CD14-positive monocyte (primary cell): Measurements from ENCODE around the gene OCIAD2. TPM values are rescaled to one million over a fixed set of nuclear protein-coding genes. Genes with fewer than 3 reads are reported as not detected.

Source experiments
- DNase-seq, 3 donors: peaks; one replicate each; pipeline ENCODE4 v3.0.0-alpha.2; 2011 to 2022
- H2AFZ ChIP-seq: 2 replicates; pipeline ENCODE4 v1.6.0; 2012; ENCODE audit warnings: mild to moderate bottlenecking, low read depth, low read length, inconsistent platforms; ENCODE audit not compliant: insufficient read depth, poor library complexity, severe bottlenecking
- H3K27ac ChIP-seq, 2 donors: 1 replicate in 1 of 2; 2 replicates in 1 of 2; pipeline ENCODE4 v1.5.1; 2012 to 2013; ENCODE audit warnings: low read length in 2 of 2, control low read depth in 1 of 2, inconsistent platforms in 1 of 2, low read depth in 1 of 2, mild to moderate bottlenecking in 1 of 2
- H3K27me3 ChIP-seq, 2 donors: one replicate each; pipeline versions ENCODE4 v1.6.0 to v1.6.1; 2011 to 2013; ENCODE audit warnings: low read length in 2 of 2; ENCODE audit not compliant: control insufficient read depth in 2 of 2, insufficient read depth in 2 of 2
- H3K36me3 ChIP-seq, 2 donors: replicated peaks in 1 of 2; 1 replicate in 1 of 2; 2 replicates in 1 of 2; pipeline versions ENCODE4 v1.5.1 to v1.6.1; 2012 to 2013; ENCODE audit warnings: low read length in 2 of 2, control low read depth in 1 of 2, inconsistent platforms in 1 of 2, mild to moderate bottlenecking in 1 of 2; ENCODE audit not compliant: insufficient read depth in 2 of 2, control insufficient read depth in 1 of 2
- H3K4me1 ChIP-seq, 2 donors: 1 replicate in 1 of 2; 2 replicates in 1 of 2; pipeline versions ENCODE4 v1.5.1 to v1.6.1; 2012 to 2013; ENCODE audit warnings: low read length in 2 of 2, control low read depth in 1 of 2, inconsistent platforms in 1 of 2, mild to moderate bottlenecking in 1 of 2, moderate library complexity in 1 of 2; ENCODE audit not compliant: insufficient read depth in 2 of 2, control insufficient read depth in 1 of 2
- H3K4me2 ChIP-seq: replicated peaks from 2 replicates; pipeline ENCODE3; 2012; ENCODE audit warnings: low read length, moderate library complexity, mild to moderate bottlenecking; ENCODE audit not compliant: poor library complexity, severe bottlenecking; ENCODE audit errors: extremely low read depth
- H3K4me3 ChIP-seq, 3 experiments: fragments of 200-600 bp in 1 of 3; sonication (generic) in 1 of 3; replicated peaks in 1 of 3; 1 replicate in 2 of 3; 2 replicates in 1 of 3; pipeline ENCODE4 v1.5.1; 2011 to 2013; ENCODE audit warnings: low read length in 3 of 3, mild to moderate bottlenecking in 3 of 3, control low read depth in 2 of 3, low read depth in 2 of 3, inconsistent platforms in 1 of 3, moderate library complexity in 1 of 3
- H3K79me2 ChIP-seq: 2 replicates; pipeline ENCODE4 v1.6.0; 2012; ENCODE audit warnings: mild to moderate bottlenecking, control low read depth, inconsistent platforms, low read length, moderate library complexity; ENCODE audit not compliant: insufficient read depth
- H3K9ac ChIP-seq: 2 replicates; pipeline ENCODE4 v1.6.0; 2017; ENCODE audit warnings: low read length, mild to moderate bottlenecking; ENCODE audit not compliant: insufficient read depth, poor library complexity, severe bottlenecking
- H3K9me3 ChIP-seq, 2 donors: replicated peaks in 1 of 2; 1 replicate in 1 of 2; 2 replicates in 1 of 2; pipeline versions ENCODE4 v1.5.1 to v1.6.1; 2012 to 2013; ENCODE audit warnings: low read length in 2 of 2, control low read depth in 1 of 2; ENCODE audit not compliant: control insufficient read depth in 1 of 2, insufficient read depth in 1 of 2
- H4K20me1 ChIP-seq: 2 replicates; pipeline ENCODE4 v1.6.0; 2012; ENCODE audit warnings: mild to moderate bottlenecking, low read length, control low read depth, moderate library complexity; ENCODE audit not compliant: insufficient read depth
- H3K27ac Mint-ChIP-seq, 7 donors: one replicate each; pipeline ENCODE4 v1.8.0; 2020; ENCODE audit warnings: mild to moderate bottlenecking in 7 of 7, mixed read lengths in 7 of 7, moderate library complexity in 6 of 7, inconsistent platforms in 2 of 7
- H3K27me3 Mint-ChIP-seq, 3 donors: one replicate each; pipeline ENCODE4 v1.8.0; 2021 to 2022; ENCODE audit warnings: low read depth in 3 of 3, mild to moderate bottlenecking in 3 of 3, mixed read lengths in 3 of 3, moderate library complexity in 3 of 3, inconsistent platforms in 1 of 3
- H3K36me3 Mint-ChIP-seq, 2 donors: one replicate each; pipeline ENCODE4 v1.8.0; 2020; ENCODE audit warnings: mixed read lengths in 2 of 2, inconsistent platforms in 1 of 2, mild to moderate bottlenecking in 1 of 2
- H3K4me1 Mint-ChIP-seq: one replicate; pipeline ENCODE4 v1.8.0; 2020; ENCODE audit warnings: mild to moderate bottlenecking, mixed read lengths
- H3K4me3 Mint-ChIP-seq, 2 donors: one replicate each; pipeline ENCODE4 v1.8.0; 2020; ENCODE audit warnings: mild to moderate bottlenecking in 2 of 2, mixed read lengths in 2 of 2, moderate library complexity in 1 of 2
- H3K9me3 Mint-ChIP-seq, 7 donors: one replicate each; pipeline ENCODE4 v1.8.0; 2020 to 2022; ENCODE audit warnings: mixed read lengths in 7 of 7, mild to moderate bottlenecking in 6 of 7, moderate library complexity in 6 of 7, inconsistent platforms in 2 of 7
- CTCF ChIP-seq: fragments of 200-600 bp; IDR thresholded peaks from one replicate; pipeline ENCODE4 v1.8.0; 2022; ENCODE audit warnings: antibody characterized with exemption, mild to moderate bottlenecking
- WGBS: methylation state at CpG from one replicate; pipeline ENCODE4 v1.1.5; 2013; ENCODE audit warnings: missing lambda C conversion rate; ENCODE audit not compliant: insufficient coverage; 5-methylcytosine and 5-hydroxymethylcytosine counted together
- intact Hi-C, 2 donors: fragments of 100-400 bp; cut with micrococcal nuclease; formaldehyde crosslinking; loops; one replicate each; pipeline versions ENCODE4 v1.15.0 to v1.15.1; 2023
- polyA plus RNA-seq, 3 donors: library from polyadenylated mRNA; depleted of rRNA in 1 of 3; unstranded in 2 of 3; stranded (reverse) in 1 of 3; fragments of 300-500 nt in 2 of 3; fragments of >200 nt in 1 of 3; fragmentation: Illumina TruSeq in 2 of 3; gene quantifications; 1 replicate in 2 of 3; 2 replicates in 1 of 3; pipeline ENCODE4 v1.2.3, GENCODE V29; 2012 to 2021

Gene OCIAD2
- polyA plus RNA-seq, 3 donors = 2.1 to 3.1 (median 2.9) TPM

- no peak for TF ChIP-seq CTCF
- H3K9ac ChIP-seq = no peak overlapping the region
- no peaks in the 10 kb centered on the region for H3K9me3 ChIP-seq
- Mint-ChIP-seq H3K36me3 (no peaks in the 10 kb centered on the region), H3K4me1 (peaks cover 10% of the 10 kb centered on the region), H3K27me3 (peaks cover 0 to 2% (median 0%) of the 10 kb centered on the region in 3 donors), H3K27ac (peak overlapping the region in 1 of 7 donors; percentile 13), H3K4me3 (peak overlapping the region; percentile 4 to 79), H3K9me3 (no peaks in the 10 kb centered on the region)
- H3K79me2 ChIP-seq = no peaks in the 10 kb centered on the region
- no peak overlapping the region for H3K27ac ChIP-seq
- H4K20me1 ChIP-seq = no peaks in the 10 kb centered on the region
- peak; percentile 14 to 42 (median 35) for DNase-seq
- H3K27me3 ChIP-seq = no peaks in the 10 kb centered on the region
- 0% methylated on average over 1 of the region's 5 CpGs for WGBS
- peak overlapping the region; percentile 64 for H3K4me2 ChIP-seq
- H3K4me1 ChIP-seq = no peaks in the 10 kb centered on the region
- intact Hi-C loops = no loop called here
- H3K4me3 ChIP-seq = peak overlapping the region in 2 of 3 experiments; percentile 34 to 60
- peak overlapping the region; percentile 69 for H2AFZ ChIP-seq
- H3K36me3 ChIP-seq = no peaks in the 10 kb centered on the region
Observed at GRCh38 chr4:48898733-48899431, 7.7 kb downstream of the OCIAD2 start.

- no peak for TF ChIP-seq CTCF
- Mint-ChIP-seq H3K9me3 (no peaks in the 10 kb centered on the region), H3K4me1 (peaks cover 10% of the 10 kb centered on the region), H3K27ac (no peak overlapping the region), H3K27me3 (peaks cover 0 to 2% (median 0%) of the 10 kb centered on the region in 3 donors), H3K4me3 (no peak overlapping the region), H3K36me3 (no peaks in the 10 kb centered on the region)
- no peak overlapping the region for H3K9ac ChIP-seq
- intact Hi-C loops = no loop called here
- H2AFZ ChIP-seq = no peak overlapping the region
- H3K27me3 ChIP-seq = no peaks in the 10 kb centered on the region
- H3K4me2 ChIP-seq = no peak overlapping the region
- H3K4me1 ChIP-seq = no peaks in the 10 kb centered on the region
- no peaks in the 10 kb centered on the region for H3K79me2 ChIP-seq
- H3K27ac ChIP-seq = no peak overlapping the region
- H3K36me3 ChIP-seq = no peaks in the 10 kb centered on the region
- DNase-seq = no peak
- H3K4me3 ChIP-seq = no peak overlapping the region
- H4K20me1 ChIP-seq = no peaks in the 10 kb centered on the region
- H3K9me3 ChIP-seq = no peaks in the 10 kb centered on the region
- WGBS = 100% methylated on average over 2 of the region's 3 CpGs
Observed at GRCh38 chr4:48896845-48897244, 9.7 kb downstream of the OCIAD2 start.
